Head of caudate nucleus (tissue), 42 donors: ENCODE measurements around the gene IRGQ.
A peak's percentile ranks its signal among the peaks of the same experiment; 100 is the strongest.

Experiments
- DNase-seq, 42 donors: peaks; one replicate each; pipeline versions ENCODE4 v3.0.0 to v3.0.0-alpha.2; 2020 to 2021; ENCODE audit warnings: mixed read lengths in 7 of 42
- intact Hi-C: fragments of 100-400 bp; cut with DNase I; formaldehyde crosslinking; loops from one replicate; pipeline ENCODE4 v1.15.0; 2022

Gene IRGQ

GRCh38 chr19:43582495-43582894, 13.4 kb downstream of the IRGQ start:
- DNase-seq: no peak
- intact Hi-C loops: no loop called here

- intact Hi-C loops: no loop called here
- DNase-seq: no peak
Observed at GRCh38 chr19:43581467-43581866, 14.5 kb downstream of the IRGQ start.

- no peak for DNase-seq
- intact Hi-C loops: no loop called here
Observed at GRCh38 chr19:43578787-43579186, 17.1 kb downstream of the IRGQ start.

GRCh38 chr19:43575955-43576878, 19.7 kb downstream of the IRGQ start:
- DNase-seq: peak in 3 of 42 donors; percentile 16 to 45 (median 23)
- intact Hi-C loops: loop anchor here (1.0 kb wide), 1 partner anchor 20 kb away; the partner anchor contains the start of genes IRGQ and ZNF576

DNA sequence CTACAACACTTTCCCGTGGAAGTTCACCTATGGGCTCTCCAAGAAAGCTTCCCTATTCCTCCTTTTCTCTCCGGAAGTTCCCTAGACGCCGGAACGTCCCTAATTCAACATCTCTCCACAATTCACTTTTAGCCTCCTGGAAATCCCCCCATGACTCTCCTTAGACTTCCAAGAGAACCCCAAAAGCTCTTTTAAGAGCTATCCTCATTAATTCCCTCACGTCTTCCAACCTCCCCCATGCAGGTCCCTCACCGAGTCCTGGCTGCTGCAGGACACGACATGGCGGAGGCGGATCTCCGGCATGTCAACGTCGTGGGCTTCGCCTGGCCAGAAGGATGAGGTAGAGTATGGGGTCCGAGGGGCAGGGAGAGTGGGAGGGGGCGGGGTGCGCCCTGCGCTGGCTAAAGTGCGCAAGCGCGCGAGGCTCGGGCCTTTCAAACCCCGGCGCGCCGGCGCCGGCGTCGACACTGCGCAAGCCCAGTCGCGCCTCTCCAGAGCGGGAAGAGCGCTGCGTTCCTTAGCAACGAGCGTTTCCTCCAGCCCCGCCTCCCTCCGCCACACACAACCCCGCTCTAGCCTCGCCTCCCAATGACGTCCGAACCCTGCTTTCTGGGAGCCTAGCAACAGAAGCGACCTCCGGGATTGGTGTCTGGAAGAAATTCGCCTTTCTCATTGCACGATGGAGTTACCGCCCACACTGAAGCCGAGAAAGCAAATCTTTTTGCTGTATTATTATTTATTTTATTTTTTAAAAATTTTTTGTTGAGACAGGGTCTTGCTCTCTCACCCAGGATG, 20.6 kb downstream of the IRGQ start, which contains the start of the genes PINLYP and XRCC1:
Gene PINLYP (plus strand): TSS at position 646 of the 795 bp plus-strand sequence. CDS start 1,391 bp downstream, outside the sequence.
Gene XRCC1 (minus strand): TSS at position 372 of the 795 bp plus-strand sequence. CDS start 69 bp downstream, at position 303.
- intact Hi-C loops: loop anchor here (1.0 kb wide), 1 partner anchor 21 kb away; the partner anchor contains the start of genes IRGQ and ZNF576
- DNase-seq: peak; percentile 93 to 99 (median 98)

DNA sequence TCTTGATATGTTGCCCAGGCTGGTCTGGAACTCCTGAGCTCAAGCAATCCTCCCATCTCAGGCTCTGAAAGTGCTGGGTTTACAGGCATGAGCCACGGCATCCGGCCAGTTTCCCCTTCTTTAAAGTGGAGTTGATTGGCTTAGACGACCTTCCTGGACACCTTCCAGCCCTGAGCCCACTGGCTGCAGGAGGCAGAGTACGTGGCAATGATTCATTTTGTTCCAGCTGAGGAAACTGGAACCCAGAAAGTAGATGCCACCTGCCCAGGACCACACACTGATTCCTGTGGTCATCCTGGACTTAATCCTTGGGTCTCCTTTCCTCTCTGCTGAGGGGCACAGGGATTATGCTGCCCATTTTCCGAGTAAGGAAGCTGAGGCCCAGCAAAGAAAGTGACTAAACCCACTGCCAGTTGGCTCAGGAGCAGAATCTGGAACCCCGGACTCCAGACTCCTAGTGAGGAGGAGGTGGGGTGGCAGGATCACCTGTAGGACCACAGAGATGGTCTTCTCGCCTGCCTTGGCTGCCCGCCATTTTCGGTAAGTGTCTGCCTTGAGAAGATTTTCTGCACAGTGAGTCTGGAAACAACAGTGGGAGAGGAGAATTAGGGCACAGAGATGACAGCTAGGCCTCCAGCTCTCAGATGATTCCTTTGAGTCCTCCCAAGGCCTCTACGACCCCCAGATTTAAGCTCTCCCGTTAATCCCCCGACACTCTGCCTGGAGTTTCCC, 21.3 kb downstream of the IRGQ start:
- DNase-seq: peak in 2 of 42 donors; percentile 10 to 19
- intact Hi-C loops: loop anchor here (1.0 kb wide), 1 partner anchor 22 kb away; the partner anchor contains the start of genes IRGQ and ZNF576

- intact Hi-C loops: no loop called here
- DNase-seq: no peak
Observed at GRCh38 chr19:43572171-43572588, 23.8 kb downstream of the IRGQ start.

GRCh38 chr19:43570174-43570791, 25.7 kb downstream of the IRGQ start:
- DNase-seq: no peak
- intact Hi-C loops: no loop called here

DNA sequence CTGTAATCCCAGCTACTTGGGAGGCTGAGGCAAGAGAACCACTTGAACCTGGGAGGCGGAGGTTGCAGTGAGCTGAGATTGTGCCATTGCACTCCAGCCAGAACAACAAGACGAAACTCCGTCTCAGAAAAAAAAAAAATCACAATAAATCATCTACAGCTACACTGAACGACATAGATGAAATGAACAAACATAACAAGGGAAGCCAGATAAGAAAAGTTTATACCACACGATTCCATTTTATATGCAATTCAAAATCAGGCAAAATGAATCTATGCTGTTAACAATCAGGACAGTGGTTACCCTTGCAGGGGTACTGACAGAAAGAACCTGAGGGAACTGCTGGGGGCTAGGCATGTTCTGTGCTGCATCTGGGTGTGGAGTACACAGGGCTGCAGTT, 26.3 kb downstream of the IRGQ start:
- DNase-seq: no peak
- intact Hi-C loops: no loop called here

DNA sequence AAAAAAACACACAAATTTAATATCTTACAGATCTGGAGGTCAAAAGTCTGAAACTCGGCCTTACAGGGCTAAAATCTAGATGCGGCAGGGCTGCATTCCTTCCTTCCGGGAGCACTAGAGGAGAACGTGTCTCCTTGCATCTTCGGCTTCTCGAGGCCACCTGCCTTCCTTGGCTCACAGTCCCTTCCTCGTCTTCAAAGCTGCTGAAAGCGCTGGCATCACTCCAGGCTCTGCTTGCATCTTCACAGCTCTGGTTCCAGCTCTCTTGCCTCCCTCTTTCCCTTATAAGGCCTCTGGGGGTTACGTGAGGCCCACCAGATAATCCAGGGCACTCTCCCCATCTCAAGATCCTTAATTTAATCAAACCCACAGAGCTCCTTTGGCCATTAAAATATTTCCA, 31.1 kb downstream of the IRGQ start:
- intact Hi-C loops: no loop called here
- peak in 3 of 42 donors; percentile 14 to 32 (median 31) for DNase-seq

GRCh38 chr19:43563816-43564457, 32.0 kb downstream of the IRGQ start:
- intact Hi-C loops: no loop called here
- no peak for DNase-seq

DNA sequence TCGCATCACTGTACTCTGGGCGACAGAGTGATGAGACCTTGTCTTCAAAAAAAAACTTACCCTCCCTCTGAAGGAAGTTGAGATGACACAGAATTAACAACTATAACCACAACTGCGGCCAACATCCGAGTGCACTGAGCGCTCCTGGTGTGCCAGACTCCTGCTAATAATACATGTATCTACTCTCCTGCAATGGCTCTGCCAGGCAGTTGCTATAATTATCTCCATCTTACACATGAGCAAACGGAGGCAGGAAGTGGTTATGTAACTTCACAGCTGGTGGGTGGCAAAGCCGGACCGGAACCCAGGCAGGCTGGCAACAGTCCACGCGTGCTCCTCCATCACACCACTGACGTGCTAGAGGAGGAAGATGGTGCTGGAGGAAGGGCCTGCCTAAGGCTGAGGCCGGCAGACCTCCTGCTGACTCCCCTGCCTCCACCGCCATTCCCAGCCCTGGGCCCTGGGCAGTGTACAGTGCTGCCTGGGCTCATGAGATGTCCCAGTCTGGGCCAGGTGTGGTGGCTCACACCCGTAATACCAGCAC, 33.2 kb downstream of the IRGQ start:
- intact Hi-C loops: no loop called here
- DNase-seq: peak; percentile 45 to 92 (median 76)

DNA sequence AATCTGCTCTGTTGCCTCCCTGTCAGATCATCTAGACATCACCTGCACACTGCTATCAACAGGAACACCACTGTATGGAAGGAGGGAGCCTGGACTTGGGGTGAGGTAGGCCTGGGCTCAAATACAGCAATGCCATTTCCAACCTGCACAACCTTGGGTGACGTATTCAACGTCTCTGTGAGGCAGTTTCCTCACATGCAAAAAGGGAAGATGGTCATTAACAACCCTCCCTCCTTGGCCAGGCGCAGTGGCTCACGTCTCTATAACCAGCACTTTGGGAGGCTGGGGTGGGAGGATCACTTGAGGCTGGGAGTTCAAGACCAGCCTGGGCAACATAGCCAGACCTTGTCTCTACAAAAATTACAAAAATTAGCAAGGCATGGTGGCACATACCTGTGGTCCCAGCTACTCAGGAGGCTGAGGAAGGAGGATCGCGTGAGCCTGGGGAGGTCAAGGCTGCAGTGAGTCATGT, 33.7 kb downstream of the IRGQ start:
- intact Hi-C loops: no loop called here
- DNase-seq: no peak

- no peak for DNase-seq
- intact Hi-C loops: no loop called here
Observed at GRCh38 chr19:43561139-43561970, 34.6 kb downstream of the IRGQ start.

DNA sequence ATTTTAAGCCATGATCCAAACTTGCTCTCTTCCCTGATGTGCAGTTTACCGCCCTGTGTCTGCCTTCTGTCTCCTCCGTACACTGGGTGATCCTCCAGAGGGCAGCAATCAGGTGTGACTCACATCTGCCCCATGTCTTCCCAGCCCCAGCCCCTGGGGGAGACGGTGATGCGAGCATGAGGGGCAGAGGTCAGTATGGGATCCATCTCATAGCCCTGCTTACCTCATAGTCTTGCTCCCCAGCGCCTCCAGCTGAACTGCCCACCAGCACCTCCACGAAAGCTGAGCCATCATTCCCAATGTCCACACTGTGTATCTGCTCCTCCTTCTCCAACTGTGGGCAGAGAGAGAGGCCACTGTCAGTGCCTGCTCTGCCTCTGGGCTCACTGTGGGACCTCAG, 35.2 kb downstream of the IRGQ start:
- intact Hi-C loops: no loop called here
- DNase-seq: peak in 2 of 42 donors; percentile 14 to 51

DNA sequence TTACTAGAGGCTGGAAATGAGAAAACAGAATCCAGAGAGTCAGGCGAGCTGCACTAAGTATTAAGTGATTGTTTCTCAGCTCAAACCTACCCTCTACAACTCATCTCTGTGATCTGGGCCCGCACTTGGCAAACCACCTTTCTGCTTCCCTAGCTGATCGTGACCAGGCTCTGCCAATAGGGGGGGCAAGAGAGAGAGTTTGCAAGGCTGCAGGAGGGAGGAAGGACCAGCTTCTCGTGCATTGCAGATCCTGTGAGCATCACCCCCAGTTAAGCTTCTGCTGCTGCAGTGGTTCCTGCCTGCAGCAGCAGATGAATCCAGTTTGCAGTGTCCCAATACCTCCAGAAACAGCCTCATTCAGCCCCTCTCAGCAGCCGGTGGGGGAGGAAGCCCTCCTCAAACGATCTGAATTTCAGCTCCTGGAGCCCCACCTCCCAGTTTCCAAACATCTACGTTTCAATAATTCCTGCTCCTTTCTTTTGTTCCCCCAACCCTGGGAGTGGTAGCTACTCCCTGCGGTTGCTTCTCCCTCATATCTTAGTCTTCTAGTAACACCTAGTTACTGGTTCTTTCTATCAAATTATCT, 40.7 kb downstream of the IRGQ start:
- intact Hi-C loops: no loop called here
- DNase-seq: peak; percentile 71 to 94 (median 85)
